NCI-H2196 (cell line): ENCODE results near the gene EPDR1.

Source experiments
- DNase-seq: peaks from one replicate; lab custom pipeline; 2025; ENCODE audit not compliant: unreplicated experiment; lab: John Stamatoyannopoulos, UW

EPDR1 gene

GRCh38 chr7:37973915-37974314 is 53.5 kb downstream of the EPDR1 start:
- DNase-seq = no peak

- no peak for DNase-seq
Observed at GRCh38 chr7:37974711-37975110, 54.3 kb downstream of the EPDR1 start.

- DNase-seq = no peak
Observed at GRCh38 chr7:37977243-37977642, 56.8 kb downstream of the EPDR1 start.

- DNase-seq = no peak
Observed at GRCh38 chr7:37981664-37982063, 61.2 kb downstream of the EPDR1 start.

GRCh38 chr7:37982423-37982822 is 62.0 kb downstream of the EPDR1 start:
- no peak for DNase-seq

GRCh38 chr7:37984750-37985390 is 64.4 kb downstream of the EPDR1 start:
- no peak for DNase-seq

GRCh38 chr7:37986908-37987330 is 66.5 kb downstream of the EPDR1 start:
- no peak for DNase-seq

- DNase-seq = no peak
Observed at GRCh38 chr7:37987732-37988131, 67.3 kb downstream of the EPDR1 start.

- DNase-seq = no peak
Observed at GRCh38 chr7:37988721-37989650, 68.5 kb downstream of the EPDR1 start.

GRCh38 chr7:37990337-37990736 is 69.9 kb downstream of the EPDR1 start:
- no peak for DNase-seq

GRCh38 chr7:37993060-37993501 is 72.6 kb downstream of the EPDR1 start:
- no peak for DNase-seq

GRCh38 chr7:37999673-38000072 is 79.2 kb downstream of the EPDR1 start:
- DNase-seq = no peak

GRCh38 chr7:38000272-38000671 is 79.8 kb downstream of the EPDR1 start:
- DNase-seq = no peak
